Ramos (cell line): ENCODE data around the gene DDA1.
"Not testable (repeated sequence)": the region's sequence is repeated elsewhere in the genome, so short reads cannot be mapped to it uniquely, and the experiment has no call there.

ENCODE experiments used
- in situ Hi-C: fragments of 300-500 bp; cut with MboI; formaldehyde crosslinking; loops from one replicate; pipeline ENCODE4 v1.14.3; 2022; ENCODE audit warnings: low sequenced_read_pairs; ENCODE audit not compliant: unreplicated experiment

DDA1 gene

GRCh38 chr19:17340302-17340870, 31.0 kb downstream of the DDA1 start:
- in situ Hi-C loops: no loop called here

GRCh38 chr19:17340871-17341357, 31.6 kb downstream of the DDA1 start:
- in situ Hi-C loops: no loop called here

- in situ Hi-C loops: no loop called here
These were observed 32.0 kb downstream of the DDA1 start for GRCh38 chr19:17341386-17341785.

- in situ Hi-C loops: no loop called here
These were observed 32.5 kb downstream of the DDA1 start for GRCh38 chr19:17341845-17342244.

- in situ Hi-C loops: loop anchor here (5.0 kb wide), 1 partner anchor 41 kb away; no protein-coding TSS in a partner anchor
These were observed 36.8 kb downstream of the DDA1 start for GRCh38 chr19:17346109-17346671.

GRCh38 chr19:17347361-17347760, 38.0 kb downstream of the DDA1 start:
- in situ Hi-C loops: loop anchor here (5.0 kb wide), 1 partner anchor 40 kb away; no protein-coding TSS in a partner anchor

GRCh38 chr19:17347877-17348276, 38.5 kb downstream of the DDA1 start:
- in situ Hi-C loops: loop anchor here (5.0 kb wide), 1 partner anchor 39 kb away; no protein-coding TSS in a partner anchor

GRCh38 chr19:17348700-17349099, 39.3 kb downstream of the DDA1 start:
- in situ Hi-C loops: loop anchor here (5.0 kb wide), 1 partner anchor 39 kb away; no protein-coding TSS in a partner anchor

GRCh38 chr19:17351815-17352435, 42.6 kb downstream of the DDA1 start:
- in situ Hi-C loops: no loop called here

- in situ Hi-C loops: no loop called here
These were observed 43.4 kb downstream of the DDA1 start for GRCh38 chr19:17352608-17353280.

GRCh38 chr19:17353386-17353785, 44.0 kb downstream of the DDA1 start:
- in situ Hi-C loops: no loop called here

- in situ Hi-C loops: no loop called here
These were observed 47.8 kb downstream of the DDA1 start for GRCh38 chr19:17357078-17357666.

- in situ Hi-C loops: no loop called here
These were observed 48.4 kb downstream of the DDA1 start for GRCh38 chr19:17357724-17358123.

- in situ Hi-C loops: no loop called here
These were observed 49.0 kb downstream of the DDA1 start for GRCh38 chr19:17358395-17358794.

- in situ Hi-C loops: no loop called here
These were observed 50.8 kb downstream of the DDA1 start for GRCh38 chr19:17359905-17360800.

- in situ Hi-C loops: not testable (repeated sequence)
These were observed 54.7 kb downstream of the DDA1 start for GRCh38 chr19:17363852-17364605.

GRCh38 chr19:17365361-17365760, 56.0 kb downstream of the DDA1 start:
- in situ Hi-C loops: no loop called here

GRCh38 chr19:17370026-17370587, 60.7 kb downstream of the DDA1 start:
- in situ Hi-C loops: no loop called here
